GM18868 (cell line): ENCODE results near the gene SOX12.
"Not testable (repeated sequence)": the region's sequence is repeated elsewhere in the genome, so short reads cannot be mapped to it uniquely, and the experiment has no call there.

Experiments
- ATAC-seq: cut with Tn5 transposase; IDR thresholded peaks from one replicate; pipeline ENCODE4 v1.9.1; 2021; ENCODE audit warnings: mild to moderate bottlenecking, moderate library complexity; ENCODE audit not compliant: unreplicated experiment

Gene SOX12

DNA sequence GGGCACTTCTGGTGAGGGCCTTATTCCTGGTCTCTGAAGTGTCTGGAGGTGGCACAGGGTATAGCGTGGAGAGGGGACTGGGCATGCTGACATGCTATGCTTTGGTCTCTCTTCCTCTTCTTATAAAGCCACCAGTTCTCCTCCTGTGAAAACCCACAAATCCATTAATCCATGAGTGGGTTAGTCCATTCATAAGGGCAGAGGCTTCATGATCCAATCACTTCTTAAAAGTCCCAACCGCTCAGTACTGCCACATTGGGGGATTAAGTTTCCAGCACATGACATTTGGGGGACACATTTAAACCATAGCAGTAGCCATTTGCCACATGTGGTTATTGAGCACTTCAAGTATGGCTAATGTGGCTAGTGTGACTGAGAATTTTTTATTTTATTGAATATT is 51.4 kb downstream of the SOX12 start:
- no peak for ATAC-seq

DNA sequence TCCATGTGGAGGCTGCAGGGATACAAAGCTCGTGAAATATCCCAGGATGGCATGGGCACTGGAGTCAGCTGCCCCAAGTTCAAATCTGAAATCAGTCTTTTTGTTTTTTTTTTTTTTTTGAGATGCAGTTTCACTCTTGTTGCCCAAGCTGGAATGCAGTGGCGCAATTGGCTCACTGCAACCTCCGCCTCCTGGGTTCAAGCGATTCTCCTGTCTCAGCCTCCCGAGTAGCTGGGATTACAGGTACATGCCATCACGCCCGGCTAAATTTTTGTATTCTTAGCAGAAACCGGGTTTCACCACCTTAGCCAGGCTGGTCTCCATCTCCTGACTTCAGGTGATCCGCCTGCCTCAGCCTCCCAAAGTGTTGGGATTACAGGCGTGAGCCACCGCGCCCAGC is 52.2 kb downstream of the SOX12 start:
- not testable (repeated sequence) for ATAC-seq

GRCh38 chr20:378961-379336 is 53.6 kb downstream of the SOX12 start:
- ATAC-seq, result no peak
